Body of pancreas (tissue), 4 donors: ENCODE measurements around the gene POLA1. TPM values are rescaled to one million over a fixed set of nuclear protein-coding genes. Genes with fewer than 3 reads are reported as not detected.

Experiments used
- ATAC-seq: fragments of 150-250 bp; one replicate; pipeline ENCODE4 v1.9.1; 2016
- DNase-seq, 4 donors: peaks; one replicate each; pipeline ENCODE4 v3.0.0-alpha.2; 2019
- H3K27ac ChIP-seq, 4 donors: fragments of 200-600 bp; sonication (generic); 1 replicate in 3 of 4; 2 replicates in 1 of 4; pipeline versions ENCODE4 v1.5.1 to v1.6.1; 2016 to 2019; ENCODE audit warnings: mild to moderate bottlenecking in 1 of 4, mixed read lengths in 1 of 4, moderate library complexity in 1 of 4
- H3K27me3 ChIP-seq, 2 donors: fragments of 200-600 bp; sonication (generic); one replicate each; pipeline ENCODE4 v1.6.0; 2016; ENCODE audit warnings: mild to moderate bottlenecking in 1 of 2
- H3K36me3 ChIP-seq, 2 donors: fragments of 200-600 bp; sonication (generic); replicated peaks in 1 of 2; 2 replicates each; pipeline ENCODE4 v1.5.1; 2016; ENCODE audit warnings: low read depth in 2 of 2; ENCODE audit not compliant: insufficient read depth in 1 of 2
- H3K4me1 ChIP-seq: fragments of 200-600 bp; sonication (generic); one replicate; pipeline ENCODE4 v1.6.0; 2016
- H3K4me3 ChIP-seq, 2 donors: fragments of 200-600 bp; sonication (generic); 1 replicate in 1 of 2; 2 replicates in 1 of 2; pipeline ENCODE4 v1.5.1; 2016 to 2019
- H3K9me3 ChIP-seq, 3 donors: fragments of 200-600 bp; sonication (generic); 1 replicate in 2 of 3; 2 replicates in 1 of 3; pipeline ENCODE4 v1.5.1; 2016
- POLR2A ChIP-seq, 3 donors: fragments of 450-650 bp; IDR thresholded peaks; one replicate each; pipeline ENCODE4 v1.6.1; 2016; ENCODE audit warnings: antibody characterized with exemption in 3 of 3, mild to moderate bottlenecking in 2 of 3
- WGBS, 2 donors: methylation state at CpG; one replicate each; pipeline ENCODE4 v1.1.5; 2017; 5-methylcytosine and 5-hydroxymethylcytosine counted together
- intact Hi-C: fragments of 100-400 bp; cut with DNase I; formaldehyde crosslinking; loops from one replicate; pipeline ENCODE4 v1.15.1; 2023
- total RNA-seq, 2 donors: library from RNA; depleted of rRNA; stranded (reverse); fragments of >200 nt; gene quantifications; one replicate each; pipeline ENCODE4 v1.1.0, GENCODE V29; 2016
- TF ChIP-seq, protein P1 (sequence below), 7 experiments: fragments of 450-650 bp in 4 of 7; fragments of 200-600 bp in 3 of 7; sonication (generic) in 3 of 7; IDR thresholded peaks; one replicate each; pipeline ENCODE4 v1.5.1; 2016 to 2019; ENCODE audit warnings: antibody characterized with exemption in 7 of 7

Gene POLA1
- total RNA-seq, 2 donors from 2014 or later = 5.7 to 9.9 TPM

DNA sequence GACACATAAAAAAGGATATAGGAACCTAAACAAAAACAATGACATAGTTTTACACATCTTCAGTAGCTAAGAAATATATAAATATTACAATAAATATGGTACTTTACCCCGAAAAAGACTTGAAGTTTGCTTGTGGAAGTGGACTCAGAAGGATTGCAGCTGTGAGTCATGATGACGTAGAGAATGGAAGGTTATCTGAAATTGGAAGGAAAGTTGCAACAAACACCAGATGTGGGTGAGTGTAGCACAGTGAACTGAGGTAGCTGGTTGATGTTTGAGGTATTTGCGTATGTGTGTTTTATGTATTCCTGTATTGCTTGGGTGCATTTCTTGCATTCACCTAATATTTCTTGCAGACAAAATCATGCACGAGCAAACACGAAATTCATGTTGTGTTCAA lies 209.1 kb downstream of the POLA1 start:
- no peaks in the 10 kb centered on the region for H3K36me3 ChIP-seq
- no peaks in the 10 kb centered on the region for H3K4me1 ChIP-seq
- H3K27ac ChIP-seq = no peak overlapping the region
- H3K27me3 ChIP-seq = no peaks in the 10 kb centered on the region
- ATAC-seq = no peak
- no peaks in the 10 kb centered on the region for H3K9me3 ChIP-seq
- intact Hi-C loops = no loop called here
- TF ChIP-seq POLR2A (IDR thresholded peaks at IDR 0.05) = no peak
- TF ChIP-seq, protein P1, sequence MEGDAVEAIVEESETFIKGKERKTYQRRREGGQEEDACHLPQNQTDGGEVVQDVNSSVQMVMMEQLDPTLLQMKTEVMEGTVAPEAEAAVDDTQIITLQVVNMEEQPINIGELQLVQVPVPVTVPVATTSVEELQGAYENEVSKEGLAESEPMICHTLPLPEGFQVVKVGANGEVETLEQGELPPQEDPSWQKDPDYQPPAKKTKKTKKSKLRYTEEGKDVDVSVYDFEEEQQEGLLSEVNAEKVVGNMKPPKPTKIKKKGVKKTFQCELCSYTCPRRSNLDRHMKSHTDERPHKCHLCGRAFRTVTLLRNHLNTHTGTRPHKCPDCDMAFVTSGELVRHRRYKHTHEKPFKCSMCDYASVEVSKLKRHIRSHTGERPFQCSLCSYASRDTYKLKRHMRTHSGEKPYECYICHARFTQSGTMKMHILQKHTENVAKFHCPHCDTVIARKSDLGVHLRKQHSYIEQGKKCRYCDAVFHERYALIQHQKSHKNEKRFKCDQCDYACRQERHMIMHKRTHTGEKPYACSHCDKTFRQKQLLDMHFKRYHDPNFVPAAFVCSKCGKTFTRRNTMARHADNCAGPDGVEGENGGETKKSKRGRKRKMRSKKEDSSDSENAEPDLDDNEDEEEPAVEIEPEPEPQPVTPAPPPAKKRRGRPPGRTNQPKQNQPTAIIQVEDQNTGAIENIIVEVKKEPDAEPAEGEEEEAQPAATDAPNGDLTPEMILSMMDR (IDR thresholded peaks at IDR 0.05) = no peak
- H3K4me3 ChIP-seq = no peak overlapping the region
- 93 to 96% methylated on average over 5 of the region's 5 CpGs for WGBS, 2 donors
- no peak for DNase-seq

DNA sequence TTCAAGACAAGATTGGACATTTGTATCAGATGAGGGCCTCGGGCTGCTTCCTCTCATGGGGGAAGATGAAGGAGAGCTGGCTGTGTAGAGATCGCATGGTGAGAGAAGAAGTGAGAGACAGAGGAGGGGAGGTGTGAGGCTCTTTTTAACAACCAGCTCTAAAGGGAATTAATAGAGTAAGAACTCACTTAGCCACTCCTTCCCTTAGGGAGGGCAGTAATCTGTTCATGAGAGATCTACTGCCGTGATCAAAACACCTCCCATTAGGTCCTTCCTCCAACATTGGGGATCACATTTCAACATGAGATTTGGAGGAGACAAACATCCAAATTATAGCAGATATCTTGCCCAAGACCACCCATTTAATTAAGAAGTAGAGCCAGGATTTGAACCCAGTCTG lies 225.0 kb downstream of the POLA1 start:
- intact Hi-C loops = no loop called here
- H3K4me1 ChIP-seq = no peaks in the 10 kb centered on the region

DNA sequence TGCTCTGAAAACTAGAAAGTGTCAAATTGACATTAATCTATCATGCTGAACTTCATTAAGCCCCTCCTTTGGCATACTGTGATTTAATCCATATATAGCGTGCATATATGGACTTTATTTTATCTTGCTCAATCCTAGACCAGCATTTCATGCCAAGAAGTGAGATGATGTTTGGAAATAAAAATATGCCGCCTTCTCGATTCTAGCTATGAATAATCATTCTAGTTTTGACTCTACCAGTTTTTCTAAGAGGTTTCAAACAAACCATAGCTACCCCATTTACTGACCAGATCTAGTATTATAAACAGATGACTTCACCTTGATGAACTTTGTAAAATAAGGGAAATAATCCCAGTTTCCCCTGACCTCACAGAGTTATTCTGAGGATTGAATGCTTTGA lies 227.1 kb downstream of the POLA1 start:
- Histone ChIP-seq H3K27me3 (no peaks in the 10 kb centered on the region), H3K36me3 (no peaks in the 10 kb centered on the region), H3K4me1 (no peaks in the 10 kb centered on the region), H3K4me3 (no peak overlapping the region), H3K27ac (no peak overlapping the region), H3K9me3 (no peaks in the 10 kb centered on the region)
- no peak for ATAC-seq
- 93 to 94% methylated on average over 3 of the region's 3 CpGs for WGBS, 2 donors
- no peak for DNase-seq
- TF ChIP-seq POLR2A (IDR thresholded peaks at IDR 0.05) = no peak
- TF ChIP-seq, protein P1 (IDR thresholded peaks at IDR 0.05) = no peak
- intact Hi-C loops = no loop called here

More for the DNA sequence above, 225.0 kb downstream of the POLA1 start:
- Histone ChIP-seq H3K27me3 (no peaks in the 10 kb centered on the region), H3K36me3 (no peaks in the 10 kb centered on the region), H3K4me3 (no peak overlapping the region), H3K9me3 (no peaks in the 10 kb centered on the region), H3K27ac (no peak overlapping the region)
- no peak for ATAC-seq
- 93 to 100% methylated on average over 3 of the region's 3 CpGs for WGBS, 2 donors
- TF ChIP-seq, protein P1 (IDR thresholded peaks at IDR 0.05) = no peak
- TF ChIP-seq POLR2A (IDR thresholded peaks at IDR 0.05) = no peak
- no peak for DNase-seq

DNA sequence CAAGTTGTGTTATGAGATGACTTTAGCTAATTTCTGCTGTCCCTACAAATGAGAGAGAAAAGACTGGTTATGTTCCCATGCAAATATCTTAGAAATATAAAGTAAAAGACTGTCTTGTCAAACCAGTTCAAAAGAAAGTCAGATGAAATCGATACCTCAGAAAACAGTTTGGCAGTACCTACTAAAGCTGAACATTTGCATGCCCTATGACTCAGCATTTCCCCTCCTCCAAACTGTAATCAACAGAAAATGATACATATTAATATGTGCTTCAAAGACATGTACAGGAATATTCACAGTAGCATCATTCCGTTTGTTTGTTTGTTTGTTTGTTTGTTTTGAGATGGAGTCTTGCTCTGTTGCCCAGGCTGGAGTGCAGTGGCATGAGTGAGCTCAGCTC lies 231.7 kb downstream of the POLA1 start:
- TF ChIP-seq POLR2A (IDR thresholded peaks at IDR 0.05) = no peak
- no peaks in the 10 kb centered on the region for H3K27me3 ChIP-seq
- no peak overlapping the region for H3K4me3 ChIP-seq
- intact Hi-C loops = no loop called here
- H3K4me1 ChIP-seq = no peaks in the 10 kb centered on the region
- H3K27ac ChIP-seq = no peak overlapping the region
- no peaks in the 10 kb centered on the region for H3K36me3 ChIP-seq
- no peak for DNase-seq
- ATAC-seq = no peak
- 79 to 84% methylated on average over 2 of the region's 2 CpGs for WGBS, 2 donors
- no peaks in the 10 kb centered on the region for H3K9me3 ChIP-seq

DNA sequence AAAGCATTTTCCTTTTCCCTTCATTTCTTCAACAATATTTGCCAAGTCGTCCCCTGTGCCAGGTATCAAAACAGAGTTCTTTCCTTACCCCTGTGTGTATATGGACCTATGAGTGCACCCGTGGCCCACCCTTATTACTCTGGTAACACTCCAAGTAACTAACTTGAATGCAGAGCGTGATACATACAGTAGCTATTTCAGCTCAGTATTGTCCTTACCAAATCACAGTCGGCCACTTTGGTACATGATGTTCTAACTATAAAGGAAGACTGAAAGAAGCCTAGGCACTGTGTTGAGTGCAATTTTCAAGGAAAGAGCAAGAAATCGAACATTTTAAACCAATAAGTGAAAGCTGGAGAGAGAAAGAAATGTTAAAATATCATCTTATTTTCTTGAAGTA lies 233.7 kb downstream of the POLA1 start:
- 91 to 93% methylated on average over 5 of the region's 5 CpGs for WGBS, 2 donors
- intact Hi-C loops = no loop called here

More for the DNA sequence above, 233.7 kb downstream of the POLA1 start:
- Histone ChIP-seq H3K4me3 (no peak overlapping the region), H3K27ac (no peak overlapping the region), H3K4me1 (no peaks in the 10 kb centered on the region), H3K9me3 (no peaks in the 10 kb centered on the region), H3K36me3 (no peaks in the 10 kb centered on the region), H3K27me3 (no peaks in the 10 kb centered on the region)
- no peak for ATAC-seq
- no peak for TF ChIP-seq POLR2A (IDR thresholded peaks at IDR 0.05)
- TF ChIP-seq, protein P1 (IDR thresholded peaks at IDR 0.05) = no peak
- no peak for DNase-seq
